8988T (cell line): ENCODE results near the gene ABCD1.
A peak's percentile ranks its signal among the peaks of the same experiment; 100 is the strongest.

Experiments
- DNase-seq: peaks from one replicate; pipeline ENCODE4 v3.0.0; 2011

The ABCD1 gene

DNA sequence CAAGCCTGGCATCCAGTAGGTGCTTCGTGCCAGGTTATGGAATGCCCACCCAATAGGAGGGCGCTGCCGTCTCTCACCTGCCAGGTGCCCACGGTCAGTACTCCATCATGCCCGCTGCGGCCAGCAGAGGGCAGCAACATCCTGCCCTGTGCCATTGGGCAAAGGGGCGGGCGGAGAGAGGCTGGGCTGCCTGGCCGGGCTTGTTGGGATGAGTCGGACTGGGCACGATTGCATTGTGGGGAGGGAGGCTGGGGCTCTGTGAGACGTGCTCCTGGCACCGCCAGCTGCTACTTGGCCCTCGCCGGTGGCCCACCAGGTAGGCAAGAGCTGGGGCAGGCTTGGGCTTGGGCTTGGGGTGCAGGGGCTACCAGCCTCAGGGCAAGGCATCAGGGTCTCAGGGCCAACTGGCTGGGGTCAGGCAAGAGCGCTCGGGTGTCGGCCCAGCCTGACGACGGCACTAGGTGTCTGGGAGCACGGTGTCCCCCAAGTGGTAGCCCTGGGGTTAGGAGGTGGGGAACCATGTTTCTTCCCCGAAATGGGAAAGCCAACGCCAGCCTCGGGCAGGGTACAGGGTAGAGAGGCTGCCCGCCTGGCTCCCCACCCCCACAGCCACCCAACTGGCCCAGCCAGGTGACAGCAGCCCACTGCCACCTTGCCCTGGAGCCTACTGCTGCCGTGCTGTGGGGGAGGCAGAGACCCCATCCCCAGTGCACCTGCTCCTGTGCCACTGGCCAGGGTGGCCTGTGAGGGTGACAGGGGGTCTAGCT is 39.5 kb downstream of the ABCD1 start, which contains the start of gene PLXNB3:
PLXNB3 (plus strand) TSS at position 261 of the 767 bp plus-strand sequence. CDS start 1,287 bp downstream, outside the sequence.
- peak; percentile 94 for DNase-seq

DNA sequence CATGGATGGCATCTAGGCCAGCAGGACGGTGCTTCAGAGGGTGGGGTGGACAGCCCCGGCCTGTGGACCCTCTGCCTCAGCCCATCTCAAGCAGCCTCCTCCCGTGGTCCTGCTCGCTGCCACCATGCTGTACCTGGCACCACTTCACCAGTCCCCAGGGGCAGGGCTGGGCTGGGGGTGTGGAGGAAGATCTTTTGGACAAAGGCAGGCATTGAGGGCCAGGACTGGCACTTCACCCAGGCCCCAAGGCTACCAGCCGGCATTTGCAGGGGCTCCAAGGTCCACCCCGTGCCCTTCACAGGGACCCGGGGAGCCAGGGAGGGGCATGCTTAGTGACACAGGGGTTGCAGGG is 40.1 kb downstream of the ABCD1 start:
- DNase-seq = no peak

DNA sequence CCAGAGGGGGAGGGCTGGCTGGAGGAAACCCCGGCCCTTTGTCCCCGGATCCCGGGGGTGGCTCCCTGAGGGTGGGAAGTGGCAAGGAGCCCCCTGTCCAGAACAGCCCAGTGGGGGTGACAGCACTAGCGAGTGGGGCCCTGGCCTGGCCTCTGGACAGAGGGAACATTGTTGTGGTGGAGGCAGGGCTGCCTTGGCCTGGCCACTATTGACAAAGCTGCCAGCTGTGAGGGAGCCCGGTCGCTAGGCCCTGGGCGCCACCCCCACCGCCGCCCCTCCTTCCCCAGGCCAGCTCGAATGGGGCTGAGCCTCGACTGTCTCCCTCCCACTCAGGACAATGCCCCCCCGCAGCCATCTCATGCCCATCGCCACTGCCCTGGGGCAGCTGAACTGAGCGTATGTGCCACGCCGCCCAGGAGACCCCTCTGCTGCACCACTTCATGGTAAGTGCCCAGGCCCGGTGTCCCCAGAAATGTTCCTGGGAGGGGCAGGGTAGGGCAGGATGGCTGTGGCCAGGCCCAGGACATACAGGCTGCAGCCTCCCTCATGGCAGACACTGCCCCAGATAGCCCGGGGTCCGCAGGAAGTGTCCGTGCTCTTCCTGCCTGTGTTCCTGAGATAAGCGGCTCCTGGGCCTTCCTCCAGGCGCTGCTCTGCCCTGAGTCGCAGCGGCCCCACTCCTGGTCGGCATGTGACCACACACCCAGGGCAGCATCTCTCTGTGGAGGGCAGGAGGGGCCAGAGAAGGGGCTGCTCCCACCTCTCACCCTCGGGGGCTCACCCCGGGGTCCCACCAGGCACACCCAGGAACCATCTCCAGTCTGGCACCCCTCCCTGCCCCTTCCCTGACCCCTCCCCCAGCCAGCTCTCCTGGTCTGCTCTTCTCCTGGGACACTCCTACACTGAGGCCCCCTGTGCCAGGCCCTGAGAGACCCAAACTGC is 40.8 kb downstream of the ABCD1 start:
- DNase-seq = peak; percentile 21

DNA sequence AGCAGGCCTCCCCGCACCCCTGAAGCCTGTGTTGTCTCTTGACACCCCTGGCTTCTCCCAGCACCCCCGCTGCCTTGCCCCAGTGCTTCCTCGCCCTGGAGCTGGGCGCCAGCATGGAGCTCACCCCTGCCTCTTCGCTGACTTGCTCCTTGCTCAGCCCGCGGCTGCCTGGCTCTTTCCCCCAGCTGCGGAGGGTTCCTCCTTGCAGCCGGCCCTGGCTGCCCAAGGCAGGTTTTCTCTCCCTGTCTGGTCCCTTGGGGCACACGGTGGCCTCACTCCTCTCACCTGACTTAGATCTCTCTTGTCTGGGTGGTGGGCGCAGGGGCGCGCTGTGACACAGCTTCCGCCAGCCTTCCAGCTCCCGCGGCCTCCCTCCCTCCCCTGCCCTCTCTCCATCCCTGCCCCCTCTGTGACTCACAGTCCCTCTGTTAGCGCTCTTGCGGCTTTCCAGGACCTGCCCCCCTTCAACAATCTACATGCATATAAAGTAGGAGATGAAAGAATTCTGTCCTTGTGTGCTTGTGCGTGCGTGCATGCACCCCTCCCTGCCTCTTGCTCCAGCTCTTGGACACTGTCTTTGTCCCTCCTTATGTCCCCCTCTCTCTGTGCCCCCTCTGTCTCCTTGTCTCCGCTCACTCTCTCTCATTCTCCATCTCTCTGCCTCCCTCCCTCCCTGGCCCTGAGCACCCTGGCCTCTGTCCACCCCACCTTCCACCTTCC is 41.6 kb downstream of the ABCD1 start:
- DNase-seq = peak; percentile 36

DNA sequence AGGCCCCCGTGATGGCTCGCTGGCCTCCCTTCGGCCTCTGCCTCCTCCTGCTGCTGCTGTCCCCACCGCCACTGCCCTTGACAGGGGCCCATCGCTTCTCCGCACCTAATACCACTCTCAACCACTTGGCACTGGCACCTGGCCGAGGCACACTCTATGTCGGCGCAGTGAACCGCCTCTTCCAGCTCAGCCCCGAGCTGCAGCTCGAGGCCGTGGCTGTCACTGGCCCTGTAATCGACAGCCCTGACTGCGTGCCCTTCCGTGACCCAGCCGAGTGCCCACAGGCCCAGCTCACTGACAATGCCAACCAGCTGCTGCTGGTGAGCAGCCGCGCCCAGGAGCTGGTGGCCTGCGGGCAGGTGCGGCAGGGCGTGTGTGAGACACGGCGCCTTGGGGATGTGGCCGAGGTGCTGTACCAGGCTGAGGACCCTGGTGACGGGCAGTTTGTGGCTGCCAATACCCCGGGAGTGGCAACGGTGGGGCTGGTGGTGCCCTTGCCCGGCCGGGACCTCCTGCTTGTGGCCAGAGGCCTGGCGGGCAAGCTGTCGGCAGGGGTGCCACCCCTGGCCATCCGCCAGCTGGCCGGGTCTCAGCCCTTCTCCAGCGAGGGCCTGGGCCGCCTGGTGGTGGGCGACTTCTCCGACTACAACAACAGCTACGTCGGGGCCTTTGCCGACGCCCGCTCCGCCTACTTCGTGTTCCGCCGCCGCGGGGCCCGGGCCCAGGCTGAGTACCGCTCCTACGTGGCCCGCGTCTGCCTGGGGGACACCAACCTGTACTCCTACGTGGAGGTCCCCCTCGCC is 42.4 kb downstream of the ABCD1 start:
- peak; percentile 14 for DNase-seq

DNA sequence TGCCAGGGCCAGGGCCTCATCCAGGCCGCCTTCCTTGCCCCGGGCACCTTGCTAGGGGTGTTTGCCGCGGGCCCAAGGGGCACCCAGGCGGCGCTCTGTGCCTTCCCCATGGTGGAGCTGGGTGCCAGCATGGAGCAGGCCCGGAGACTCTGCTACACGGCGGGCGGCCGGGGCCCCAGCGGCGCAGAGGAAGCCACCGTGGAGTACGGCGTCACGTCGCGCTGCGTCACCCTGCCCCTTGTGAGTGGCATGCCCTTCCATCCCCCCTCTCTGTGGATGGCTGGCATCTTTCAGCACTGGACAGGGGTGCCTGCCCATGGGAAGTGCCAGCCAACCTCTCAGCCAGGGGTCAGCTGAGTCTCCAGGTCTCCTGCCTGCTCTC is 43.0 kb downstream of the ABCD1 start:
- DNase-seq = peak; percentile 26

DNA sequence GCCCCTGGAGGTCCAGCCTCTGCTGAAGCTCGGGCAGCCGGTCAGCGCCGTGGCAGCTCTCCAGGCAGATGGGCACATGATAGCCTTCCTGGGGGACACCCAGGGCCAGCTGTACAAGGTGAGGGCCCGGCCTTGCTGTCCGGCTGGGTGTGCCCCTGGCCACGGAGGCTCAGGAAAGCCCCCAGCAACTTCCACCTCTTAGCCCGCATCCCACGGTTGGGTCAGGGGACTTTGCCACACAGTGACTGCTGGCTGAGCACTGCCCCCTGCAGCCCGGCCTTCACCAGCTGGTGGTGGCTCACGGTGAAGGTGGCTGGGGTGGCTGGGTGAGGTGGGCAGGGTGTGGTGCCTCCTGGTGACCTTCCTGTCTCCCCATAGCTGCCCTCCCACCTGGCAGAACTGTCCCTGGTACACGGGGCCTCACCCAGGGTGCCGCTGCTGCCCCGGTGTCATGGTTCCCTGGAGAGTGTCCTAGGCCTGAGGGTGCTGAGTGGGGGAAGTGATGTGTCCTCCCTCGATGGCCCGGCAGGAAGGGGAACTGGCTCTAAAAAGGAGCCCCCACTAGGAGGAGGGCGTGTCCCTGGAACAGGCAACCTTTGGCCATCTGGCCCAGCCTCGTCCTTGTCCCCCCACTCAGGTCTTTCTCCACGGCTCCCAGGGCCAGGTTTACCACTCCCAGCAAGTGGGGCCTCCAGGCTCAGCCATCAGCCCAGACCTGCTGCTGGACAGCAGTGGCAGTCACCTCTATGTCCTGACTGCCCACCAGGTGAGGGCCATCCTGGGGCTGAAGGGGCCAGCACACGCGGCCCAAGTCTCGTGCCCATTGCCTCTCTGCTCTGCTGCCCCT is 43.9 kb downstream of the ABCD1 start:
- peak; percentile 66 for DNase-seq

DNA sequence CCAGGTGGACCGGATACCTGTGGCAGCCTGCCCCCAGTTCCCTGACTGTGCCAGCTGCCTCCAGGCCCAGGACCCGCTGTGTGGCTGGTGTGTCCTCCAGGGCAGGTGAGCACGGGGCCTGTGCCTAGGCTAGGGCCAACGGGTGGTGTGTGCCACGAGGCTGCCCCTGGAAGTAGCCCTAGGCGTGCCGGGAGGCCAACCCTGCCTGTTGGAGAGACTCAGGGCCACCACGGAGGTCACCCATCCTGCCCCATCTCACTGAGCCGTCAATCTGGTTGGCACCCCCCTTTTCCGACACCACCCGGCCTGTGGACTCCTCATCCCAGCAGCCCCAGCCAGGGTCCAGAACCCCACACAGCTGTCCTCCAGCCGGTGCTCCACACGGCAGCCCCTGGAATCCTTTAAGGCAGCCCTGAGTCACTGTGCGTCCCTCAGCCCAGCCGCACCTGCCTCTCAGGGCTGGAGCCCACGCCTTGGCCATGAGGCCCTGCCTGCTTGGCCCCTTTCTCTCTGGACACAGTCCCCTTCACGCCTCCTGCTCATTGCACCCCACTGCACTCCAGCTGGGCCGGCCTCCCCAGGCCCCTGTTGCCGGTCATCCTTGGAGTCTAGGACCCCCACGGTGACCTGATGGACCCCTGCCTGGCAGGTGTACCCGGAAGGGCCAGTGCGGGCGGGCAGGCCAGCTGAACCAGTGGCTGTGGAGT is 44.7 kb downstream of the ABCD1 start:
- peak; percentile 27 for DNase-seq

DNA sequence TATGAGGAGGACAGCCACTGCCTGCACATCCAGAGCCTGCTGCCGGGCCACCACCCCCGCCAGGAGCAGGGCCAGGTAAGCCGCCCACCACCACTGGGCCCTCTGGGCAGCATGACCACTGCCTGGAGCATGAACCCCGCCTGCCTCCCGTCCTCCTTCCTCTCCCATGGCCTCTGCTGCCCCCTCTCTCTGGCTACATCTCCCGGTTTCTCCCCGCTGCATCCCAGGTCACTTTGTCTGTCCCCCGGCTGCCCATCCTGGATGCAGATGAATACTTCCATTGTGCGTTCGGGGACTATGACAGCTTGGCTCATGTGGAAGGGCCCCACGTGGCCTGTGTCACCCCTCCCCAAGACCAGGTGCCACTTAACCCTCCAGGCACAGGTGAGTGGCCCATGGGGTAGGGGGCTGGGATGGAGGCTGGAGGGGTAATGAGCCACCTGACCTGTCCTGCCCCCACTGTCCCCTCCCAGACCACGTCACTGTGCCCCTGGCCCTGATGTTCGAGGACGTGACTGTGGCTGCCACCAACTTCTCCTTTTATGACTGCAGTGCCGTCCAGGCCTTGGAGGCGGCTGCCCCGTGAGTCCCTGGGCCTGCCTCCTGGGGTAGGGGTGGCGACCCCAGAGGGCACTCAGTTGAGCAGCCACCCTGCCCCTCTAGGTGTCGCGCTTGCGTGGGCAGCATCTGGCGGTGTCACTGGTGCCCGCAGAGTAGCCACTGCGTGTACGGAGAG is 45.4 kb downstream of the ABCD1 start:
- DNase-seq = peak; percentile 35

DNA sequence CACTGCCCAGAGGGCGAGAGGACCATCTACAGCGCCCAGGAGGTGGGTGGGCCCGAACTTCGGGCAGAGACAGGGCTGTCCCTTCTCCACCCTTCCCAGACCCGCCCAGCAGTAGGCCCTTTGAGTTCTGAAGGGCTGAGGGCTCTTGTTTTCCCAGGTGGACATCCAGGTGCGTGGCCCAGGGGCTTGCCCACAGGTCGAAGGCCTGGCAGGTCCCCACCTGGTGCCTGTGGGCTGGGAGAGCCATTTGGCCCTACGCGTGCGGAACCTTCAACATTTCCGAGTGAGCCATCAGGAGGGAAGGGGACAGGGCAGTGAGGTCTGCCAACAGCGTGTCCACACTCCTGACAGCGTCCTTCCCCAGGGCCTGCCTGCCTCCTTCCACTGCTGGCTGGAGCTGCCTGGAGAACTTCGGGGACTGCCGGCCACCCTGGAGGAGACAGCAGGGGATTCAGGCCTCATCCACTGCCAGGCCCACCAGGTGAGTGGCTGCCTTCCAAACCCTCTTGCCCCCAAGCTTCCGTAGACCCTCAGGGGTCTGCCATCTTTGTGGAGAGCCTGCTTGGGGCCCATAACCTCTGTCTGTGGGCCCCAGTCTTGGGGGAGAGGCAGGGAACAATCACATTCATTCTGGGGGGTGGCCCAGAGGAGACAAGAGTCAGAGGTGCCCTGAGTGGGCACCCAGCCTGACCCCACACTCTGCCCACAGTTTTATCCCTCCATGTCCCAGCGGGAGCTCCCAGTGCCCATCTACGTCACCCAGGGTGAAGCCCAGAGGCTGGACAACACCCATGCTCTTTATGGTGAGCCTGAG is 46.2 kb downstream of the ABCD1 start:
- peak; percentile 30 for DNase-seq

DNA sequence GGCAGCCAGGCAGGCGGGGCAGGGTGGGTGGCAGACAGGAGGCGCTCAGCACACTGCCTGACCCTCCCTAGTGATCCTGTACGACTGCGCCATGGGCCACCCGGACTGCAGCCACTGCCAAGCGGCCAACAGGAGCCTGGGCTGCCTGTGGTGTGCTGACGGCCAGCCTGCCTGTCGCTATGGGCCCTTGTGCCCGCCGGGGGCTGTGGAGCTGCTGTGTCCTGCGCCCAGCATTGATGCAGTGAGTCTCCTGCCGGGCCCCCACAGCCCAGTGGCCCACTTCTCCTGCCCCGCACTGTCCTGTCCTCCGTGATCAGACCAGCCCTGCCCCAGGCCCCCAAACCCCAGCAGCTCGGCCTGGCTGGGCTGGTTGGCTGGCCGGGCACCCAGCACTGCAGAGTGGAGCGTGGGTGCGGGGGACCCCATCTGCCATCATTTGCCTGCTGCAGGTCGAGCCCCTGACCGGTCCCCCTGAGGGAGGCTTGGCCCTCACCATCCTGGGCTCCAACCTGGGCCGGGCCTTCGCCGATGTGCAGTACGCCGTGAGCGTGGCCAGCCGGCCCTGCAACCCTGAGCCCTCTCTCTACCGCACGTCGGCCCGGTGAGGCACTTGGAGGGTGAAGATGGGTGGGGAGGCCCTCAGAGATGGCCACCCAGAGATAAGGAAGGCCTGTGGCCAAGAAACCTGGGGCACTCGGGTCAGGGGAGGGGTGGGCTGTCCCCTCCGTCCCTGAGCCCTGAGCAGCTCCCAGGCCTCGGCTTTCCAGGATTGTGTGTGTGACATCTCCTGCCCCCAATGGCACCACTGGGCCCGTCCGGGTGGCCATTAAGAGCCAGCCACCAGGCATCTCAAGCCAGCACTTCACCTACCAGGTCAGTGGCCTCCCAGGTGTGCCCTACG is 47.0 kb downstream of the ABCD1 start:
- peak; percentile 58 for DNase-seq

DNA sequence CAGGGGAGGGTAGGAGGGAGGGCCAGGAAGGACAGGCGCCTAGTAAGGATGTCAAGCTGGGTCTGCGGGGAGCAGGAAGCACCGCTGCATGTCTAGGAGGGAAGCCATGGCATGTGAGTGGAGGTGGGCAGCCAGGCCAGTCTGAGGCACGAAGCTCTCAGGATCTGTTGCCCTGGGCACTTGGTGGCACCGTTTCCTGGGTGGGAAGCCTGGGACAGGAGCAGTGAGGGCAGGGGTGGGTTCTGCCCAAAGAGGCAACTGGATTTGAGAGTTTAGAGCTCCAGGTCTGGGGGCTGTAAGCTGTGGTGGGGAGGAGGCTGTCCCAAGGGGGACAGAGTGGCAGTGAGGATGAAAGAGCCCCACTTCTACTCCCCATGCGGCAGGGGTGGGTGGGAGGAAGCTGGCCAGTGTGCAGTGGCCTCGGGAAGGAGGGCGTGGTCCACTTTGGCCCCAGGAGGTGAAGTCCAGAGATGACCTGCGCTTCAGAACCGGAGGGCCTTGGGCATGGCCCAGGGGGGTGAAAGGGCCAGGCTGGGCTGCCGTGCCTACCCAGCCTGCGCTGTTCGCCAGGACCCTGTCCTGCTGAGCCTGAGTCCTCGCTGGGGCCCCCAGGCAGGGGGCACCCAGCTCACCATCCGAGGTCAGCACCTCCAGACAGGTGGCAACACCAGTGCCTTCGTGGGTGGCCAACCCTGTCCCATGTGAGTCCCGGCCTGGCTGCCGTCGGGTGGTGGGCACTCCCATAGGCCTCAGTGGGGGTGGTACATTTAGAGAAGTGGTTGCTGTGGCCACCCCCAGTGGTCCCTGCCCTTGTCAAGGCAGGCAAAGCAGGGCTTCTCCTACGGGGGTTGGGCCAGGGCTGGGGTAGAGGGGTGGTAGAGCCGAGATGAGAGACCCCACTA is 47.9 kb downstream of the ABCD1 start:
- peak; percentile 37 for DNase-seq

DNA sequence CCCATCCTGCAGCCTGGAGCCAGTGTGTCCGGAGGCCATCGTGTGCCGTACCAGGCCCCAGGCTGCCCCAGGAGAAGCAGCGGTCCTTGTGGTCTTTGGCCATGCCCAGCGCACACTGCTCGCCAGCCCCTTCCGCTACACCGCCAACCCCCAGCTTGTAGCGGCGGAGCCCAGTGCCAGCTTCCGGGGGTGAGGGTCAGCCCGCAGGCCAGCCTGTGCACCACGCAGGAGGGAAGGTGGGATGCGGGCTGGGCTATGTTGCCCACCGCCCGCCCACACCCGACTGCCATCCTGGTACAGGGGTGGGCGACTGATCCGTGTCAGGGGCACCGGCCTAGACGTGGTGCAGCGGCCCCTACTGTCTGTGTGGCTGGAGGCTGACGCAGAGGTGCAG is 48.6 kb downstream of the ABCD1 start:
- peak; percentile 45 for DNase-seq

DNA sequence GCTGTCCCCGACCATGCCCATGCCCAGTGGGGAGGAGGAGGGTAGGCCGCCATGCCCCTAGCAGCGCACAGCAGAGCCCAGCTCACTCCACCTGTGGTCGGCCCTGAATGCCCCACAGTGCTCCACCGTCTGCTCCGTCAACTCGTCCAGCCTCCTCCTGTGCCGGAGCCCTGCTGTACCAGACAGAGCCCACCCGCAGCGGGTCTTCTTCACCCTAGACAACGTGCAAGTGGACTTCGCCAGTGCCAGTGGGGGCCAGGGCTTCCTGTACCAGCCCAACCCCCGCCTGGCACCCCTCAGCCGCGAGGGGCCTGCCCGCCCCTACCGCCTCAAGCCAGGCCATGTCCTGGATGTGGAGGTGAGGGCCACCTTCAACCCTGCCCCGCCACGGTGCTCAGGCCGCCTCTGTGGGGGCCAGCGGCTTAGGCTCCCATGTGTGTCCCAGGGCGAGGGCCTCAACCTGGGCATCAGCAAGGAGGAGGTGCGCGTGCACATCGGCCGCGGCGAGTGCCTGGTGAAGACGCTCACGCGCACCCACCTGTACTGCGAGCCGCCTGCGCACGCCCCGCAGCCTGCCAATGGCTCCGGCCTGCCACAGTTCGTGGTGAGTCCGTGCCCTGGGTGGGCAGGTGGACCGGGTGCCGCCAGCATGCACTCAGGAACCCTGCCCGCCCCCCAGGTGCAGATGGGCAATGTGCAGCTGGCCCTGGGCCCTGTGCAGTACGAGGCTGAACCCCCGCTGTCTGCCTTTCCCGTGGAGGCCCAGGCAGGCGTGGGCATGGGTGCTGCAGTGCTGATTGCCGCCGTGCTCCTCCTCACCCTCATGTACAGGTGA is 49.3 kb downstream of the ABCD1 start:
- DNase-seq = peak; percentile 39

DNA sequence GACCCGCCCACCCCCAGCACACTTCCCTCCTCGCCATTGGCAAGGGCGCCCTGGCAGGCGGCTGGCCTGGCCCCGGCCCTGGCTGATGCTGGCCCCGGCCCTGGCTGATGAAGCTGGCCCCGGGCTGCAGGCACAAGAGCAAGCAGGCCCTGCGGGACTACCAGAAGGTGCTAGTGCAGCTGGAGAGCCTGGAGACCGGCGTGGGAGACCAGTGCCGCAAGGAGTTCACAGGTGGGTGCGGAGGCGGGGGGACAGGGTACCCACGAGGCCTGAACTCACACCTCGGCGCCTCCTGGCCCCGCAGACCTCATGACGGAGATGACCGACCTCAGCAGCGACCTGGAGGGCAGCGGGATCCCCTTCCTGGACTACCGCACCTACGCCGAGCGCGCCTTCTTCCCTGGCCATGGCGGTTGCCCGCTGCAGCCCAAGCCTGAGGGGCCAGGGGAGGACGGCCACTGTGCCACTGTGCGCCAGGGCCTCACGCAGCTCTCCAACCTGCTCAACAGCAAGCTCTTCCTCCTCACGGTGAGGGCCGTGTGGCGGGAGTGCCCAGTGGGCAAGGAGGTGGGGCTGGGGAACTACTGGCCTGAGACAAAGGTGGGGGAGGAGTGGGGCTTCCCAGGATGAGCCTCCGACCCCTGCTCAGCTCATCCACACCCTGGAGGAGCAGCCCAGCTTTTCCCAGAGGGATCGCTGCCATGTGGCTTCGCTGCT is 50.1 kb downstream of the ABCD1 start:
- DNase-seq = peak; percentile 42
